Measurements from ENCODE around the gene BRSK2.
A peak's percentile ranks its signal among the peaks of the same experiment; 100 is the strongest.

DNA sequence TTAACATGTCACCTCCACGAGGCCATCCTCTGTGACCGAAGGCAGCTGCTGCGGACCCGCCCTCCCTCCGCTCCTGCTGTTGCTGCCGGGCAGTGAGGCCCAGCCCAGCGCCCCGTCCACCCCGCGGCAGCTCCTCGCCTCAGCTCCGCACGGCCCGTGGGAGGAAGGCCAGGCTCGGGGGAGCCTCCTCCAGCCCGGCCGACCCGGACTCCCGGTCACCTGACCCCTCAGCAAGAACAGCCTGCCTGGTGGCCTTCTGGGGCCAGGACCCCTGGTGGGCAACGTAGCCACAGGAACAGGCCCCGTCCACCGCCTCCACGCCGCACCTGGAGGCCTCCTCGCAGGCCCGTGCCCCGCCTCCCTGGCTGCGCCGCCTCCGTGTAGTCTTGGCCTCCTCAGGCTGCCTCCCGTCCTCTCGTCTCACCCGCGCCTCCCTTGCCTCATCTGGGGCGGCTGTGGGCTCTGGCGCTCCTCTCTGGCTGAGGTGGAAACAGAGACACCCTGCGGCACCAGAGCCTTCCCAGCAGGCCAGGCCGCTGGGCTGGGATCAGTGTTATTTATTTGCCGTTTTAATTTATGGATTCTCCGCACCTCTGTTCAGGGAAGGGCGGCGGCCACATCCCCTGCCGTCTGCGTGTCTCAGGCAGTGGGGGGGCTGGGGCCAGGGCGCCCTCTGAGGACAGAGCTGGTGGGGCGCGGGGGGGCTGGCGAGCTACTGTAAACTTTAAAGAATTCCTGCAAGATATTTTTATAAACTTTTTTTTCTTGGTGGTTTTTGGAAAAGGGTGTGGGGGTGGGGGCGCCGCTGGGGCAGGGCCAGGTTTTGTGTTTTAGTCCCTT lies 71.5 kb downstream of the BRSK2 start:
- peak; percentile 46 for TF ChIP-seq EZH2 (IDR thresholded peaks at IDR 0.05; ENCODE audit: insufficient read depth, poor library complexity, severe bottlenecking)
- TF ChIP-seq EZH2phosphoT487 (IDR thresholded peaks at IDR 0.05; ENCODE audit: insufficient read depth, low read depth): no peak

Measured in GM23248 (cell line).